ENCODE results near the gene CDK5RAP3.

DNA sequence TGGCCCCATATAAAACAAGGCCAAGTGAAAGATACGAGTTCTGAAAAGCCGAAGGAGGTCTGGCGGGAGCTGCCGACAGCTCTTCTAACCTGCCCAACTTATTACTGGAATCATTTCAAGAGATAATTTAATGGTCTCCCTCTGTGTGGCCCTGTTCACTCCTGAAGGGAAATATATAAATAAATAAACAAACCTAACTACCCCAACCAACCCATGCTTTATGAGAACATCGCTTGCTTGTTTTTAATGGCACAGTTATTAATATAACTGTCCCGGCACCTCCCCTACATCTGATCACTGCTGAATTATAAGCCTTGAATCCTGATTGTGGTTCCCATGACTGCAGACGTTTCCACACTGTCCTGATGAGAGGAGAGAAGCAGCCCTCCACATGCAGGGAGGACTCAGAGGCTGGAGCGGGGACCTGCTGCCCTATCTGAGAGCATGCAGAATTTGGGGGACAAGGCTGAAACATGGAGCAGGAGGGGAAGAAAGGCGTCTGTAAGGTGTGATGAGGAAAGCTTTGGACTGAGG is 22.2 kb downstream of the CDK5RAP3 start:
- TF ChIP-seq POLR2AphosphoS5 (IDR thresholded peaks at IDR 0.05; ENCODE audit: low read depth, low read length) = no peak
- no peak for TF ChIP-seq FOXP2 (optimal IDR thresholded peaks at IDR 0.05; ENCODE audit: borderline replicate concordance, extremely low read depth, extremely low read length, insufficient read depth)
- no peak for TF ChIP-seq TAF1 (IDR thresholded peaks at IDR 0.05; ENCODE audit: borderline replicate concordance, insufficient read depth, low read length)
